Naive B cell (primary cell): ENCODE results near the gene SMOC1. TPM values are rescaled to one million over a fixed set of nuclear protein-coding genes. Genes with fewer than 3 reads are reported as not detected.

Experiments
- ATAC-seq, 2 donors: fragments of 150-1000 bp; cut with Tn5 transposase; 2 replicates each; pipeline ENCODE4 v1.10.0; 2021; ENCODE audit warnings: low read depth in 2 of 2, mild to moderate bottlenecking in 2 of 2, moderate library complexity in 2 of 2
- DNase-seq: peaks from one replicate; pipeline ENCODE4 v3.0.0; 2022
- H3K27ac Mint-ChIP-seq, 6 donors: one replicate each; pipeline ENCODE4 v1.8.0; 2020 to 2022; ENCODE audit warnings: mild to moderate bottlenecking in 6 of 6, mixed read lengths in 6 of 6, moderate library complexity in 5 of 6, inconsistent platforms in 2 of 6
- H3K27me3 Mint-ChIP-seq, 3 donors: one replicate each; pipeline ENCODE4 v1.8.0; 2021 to 2022; ENCODE audit warnings: mixed read lengths in 3 of 3, mild to moderate bottlenecking in 1 of 3
- H3K36me3 Mint-ChIP-seq, 2 donors: one replicate each; pipeline ENCODE4 v1.8.0; 2020 to 2022; ENCODE audit warnings: mixed read lengths in 2 of 2, inconsistent platforms in 1 of 2, mild to moderate bottlenecking in 1 of 2
- H3K4me1 Mint-ChIP-seq, 3 donors: one replicate each; pipeline ENCODE4 v1.8.0; 2020 to 2022; ENCODE audit warnings: mixed read lengths in 3 of 3, inconsistent platforms in 1 of 3, mild to moderate bottlenecking in 1 of 3, moderate library complexity in 1 of 3
- H3K4me3 Mint-ChIP-seq, 8 donors: one replicate each; pipeline ENCODE4 v1.8.0; 2020 to 2022; ENCODE audit warnings: mild to moderate bottlenecking in 8 of 8, mixed read lengths in 8 of 8, moderate library complexity in 8 of 8, inconsistent platforms in 2 of 8
- H3K9me3 Mint-ChIP-seq, 7 donors: one replicate each; pipeline ENCODE4 v1.8.0; 2020 to 2022; ENCODE audit warnings: mixed read lengths in 7 of 7, mild to moderate bottlenecking in 5 of 7, inconsistent platforms in 2 of 7, moderate library complexity in 1 of 7
- polyA plus RNA-seq, 6 donors: library from polyadenylated mRNA; unstranded; fragments of 300-500 nt; fragmentation: Illumina TruSeq; gene quantifications; one replicate each; pipeline ENCODE4 v1.2.3, GENCODE V29; 2021; ENCODE audit warnings: low read depth in 6 of 6

Gene SMOC1
- polyA plus RNA-seq, 6 donors from 2014 or later = not detected

- Mint-ChIP-seq H3K27me3 (peaks cover 29 to 57% (median 44%) of the 10 kb centered on the region in 3 donors), H3K4me1 (no peaks in the 10 kb centered on the region), H3K36me3 (no peaks in the 10 kb centered on the region), H3K27ac (no peak overlapping the region), H3K4me3 (no peak overlapping the region), H3K9me3 (no peaks in the 10 kb centered on the region)
- no peak for DNase-seq
- ATAC-seq = no peak
Measured at GRCh38 chr14:70077720-70078119, 198.5 kb downstream of the SMOC1 start.

- Mint-ChIP-seq H3K27me3 (peaks cover 29 to 53% (median 40%) of the 10 kb centered on the region in 3 donors), H3K27ac (no peak overlapping the region), H3K36me3 (no peaks in the 10 kb centered on the region), H3K4me1 (no peaks in the 10 kb centered on the region), H3K9me3 (no peaks in the 10 kb centered on the region), H3K4me3 (no peak overlapping the region)
- ATAC-seq (no peak), DNase-seq (no peak)
Measured at GRCh38 chr14:70078329-70078728, 199.1 kb downstream of the SMOC1 start.

GRCh38 chr14:70080076-70080475 lies 200.9 kb downstream of the SMOC1 start:
- H3K4me1 Mint-ChIP-seq = no peaks in the 10 kb centered on the region
- no peaks in the 10 kb centered on the region for H3K9me3 Mint-ChIP-seq
- ATAC-seq = no peak
- DNase-seq = no peak
- H3K27me3 Mint-ChIP-seq = peaks cover 33 to 62% (median 48%) of the 10 kb centered on the region in 3 donors
- no peaks in the 10 kb centered on the region for H3K36me3 Mint-ChIP-seq
- H3K4me3 Mint-ChIP-seq = no peak overlapping the region
- peak overlapping the region in 1 of 6 donors; percentile 13 for H3K27ac Mint-ChIP-seq

Other genes with a start within 250 kb of the SMOC1 start
- 1,000 to 10,000 TPM in 4 of 6 donors, 100 to 1,000 TPM in 2; 654 to 1,299 (median 1,165) TPM for gene SRSF5, start 112.3 kb upstream of the SMOC1 start, polyA plus RNA-seq
- gene SLC10A1, start 82.2 kb upstream of the SMOC1 start, polyA plus RNA-seq = under 1 TPM in 3 of 6 donors, not detected in 3; 0.12 to 0.23 (median 0.16) TPM